ENCODE results near the gene CD86. TPM values are rescaled to one million over a fixed set of nuclear protein-coding genes. Genes with fewer than 3 reads are reported as not detected.

The CD86 gene
- polyA plus RNA-seq, 1 donor from 2014 or later, result not detected

GRCh38 chr3:122063908-122064307 lies 8.7 kb downstream of the CD86 start:
- Histone ChIP-seq H3K9me2 (ENCODE audit: insufficient read depth, low read length) (no peaks in the 10 kb centered on the region), H3K9ac (ENCODE audit: low read length) (no peak overlapping the region), H2AFZ (ENCODE audit: low read depth, low read length) (no peak overlapping the region), H3K9me3 (ENCODE audit: low read length) (no peaks in the 10 kb centered on the region), H3K27ac (ENCODE audit: low read length) (no peak overlapping the region), H3F3A (ENCODE audit: insufficient read depth, low read length, poor library complexity, severe bottlenecking) (no peaks in the 10 kb centered on the region), H3K79me2 (replicated peaks; ENCODE audit: insufficient read depth, low read length) (no peaks in the 10 kb centered on the region), H4K20me1 (ENCODE audit: insufficient read depth) (no peaks in the 10 kb centered on the region), H3K36me3 (ENCODE audit: insufficient read depth, low read length) (no peaks in the 10 kb centered on the region), H3K4me2 (ENCODE audit: low read length) (no peak overlapping the region), H3K4me3 (ENCODE audit: low read length) (no peak overlapping the region), H3K27me3 (ENCODE audit: insufficient read depth, low read depth, low read length) (no peaks in the 10 kb centered on the region)
- TF ChIP-seq EP300 (conservative IDR thresholded peaks at IDR 0.05; ENCODE audit: poor library complexity, severe bottlenecking) (no peak), EZH2 (IDR thresholded peaks at IDR 0.05; ENCODE audit: borderline replicate concordance, insufficient read depth, low read length, poor library complexity, severe bottlenecking) (no peak)

- Histone ChIP-seq H3F3A (ENCODE audit: insufficient read depth, low read length, poor library complexity, severe bottlenecking) (no peaks in the 10 kb centered on the region), H2AFZ (ENCODE audit: low read depth, low read length) (no peak overlapping the region), H3K27me3 (ENCODE audit: insufficient read depth, low read depth, low read length) (no peaks in the 10 kb centered on the region), H3K36me3 (ENCODE audit: insufficient read depth, low read length) (no peaks in the 10 kb centered on the region), H3K9me3 (ENCODE audit: low read length) (no peaks in the 10 kb centered on the region), H4K20me1 (ENCODE audit: insufficient read depth) (no peaks in the 10 kb centered on the region), H3K9me2 (ENCODE audit: insufficient read depth, low read length) (no peaks in the 10 kb centered on the region), H3K79me2 (replicated peaks; ENCODE audit: insufficient read depth, low read length) (no peaks in the 10 kb centered on the region), H3K4me3 (ENCODE audit: low read length) (no peak overlapping the region), H3K27ac (ENCODE audit: low read length) (peak overlapping the region; percentile 21), H3K4me2 (ENCODE audit: low read length) (no peak overlapping the region), H3K9ac (ENCODE audit: low read length) (no peak overlapping the region)
- TF ChIP-seq CTCF (IDR thresholded peaks at IDR 0.05; ENCODE audit: poor library complexity, severe bottlenecking), result no peak
- peak; percentile 14 for TF ChIP-seq EP300 (conservative IDR thresholded peaks at IDR 0.05; ENCODE audit: poor library complexity, severe bottlenecking)
Observed at GRCh38 chr3:122064326-122064725, 9.2 kb downstream of the CD86 start.

GRCh38 chr3:122066331-122067213 lies 11.4 kb downstream of the CD86 start:
- H3K9me2 ChIP-seq (ENCODE audit: insufficient read depth, low read length), result no peaks in the 10 kb centered on the region
- H3K27ac ChIP-seq (ENCODE audit: low read length), result no peak overlapping the region
- H3K36me3 ChIP-seq (ENCODE audit: insufficient read depth, low read length), result no peaks in the 10 kb centered on the region
- no peaks in the 10 kb centered on the region for H3K27me3 ChIP-seq (ENCODE audit: insufficient read depth, low read depth, low read length)
- H3K9ac ChIP-seq (ENCODE audit: low read length), result no peak overlapping the region
- no peaks in the 10 kb centered on the region for H3K79me2 ChIP-seq (replicated peaks; ENCODE audit: insufficient read depth, low read length)
- H3K4me3 ChIP-seq (ENCODE audit: low read length), result no peak overlapping the region
- H3K9me3 ChIP-seq (ENCODE audit: low read length), result no peaks in the 10 kb centered on the region
- no peak for TF ChIP-seq REST (IDR thresholded peaks at IDR 0.05; ENCODE audit: borderline replicate concordance)
- no peak for TF ChIP-seq SMC3 (conservative IDR thresholded peaks at IDR 0.05; ENCODE audit: poor library complexity)
- TF ChIP-seq EP300 (conservative IDR thresholded peaks at IDR 0.05; ENCODE audit: poor library complexity, severe bottlenecking), result no peak
- TF ChIP-seq CTCF (IDR thresholded peaks at IDR 0.05; ENCODE audit: poor library complexity, severe bottlenecking), result no peak
- no peak for TF ChIP-seq TAF1 (IDR thresholded peaks at IDR 0.05; ENCODE audit: low read depth)
- no peak for TF ChIP-seq RAD21 (conservative IDR thresholded peaks at IDR 0.05)
- TF ChIP-seq POLR2AphosphoS5 (IDR thresholded peaks at IDR 0.05), result no peak
- TF ChIP-seq EZH2 (IDR thresholded peaks at IDR 0.05; ENCODE audit: borderline replicate concordance, insufficient read depth, low read length, poor library complexity, severe bottlenecking), result no peak
- TF ChIP-seq MXI1 (conservative IDR thresholded peaks at IDR 0.05; ENCODE audit: poor library complexity, severe bottlenecking), result no peak
- no peak overlapping the region for H3K4me2 ChIP-seq (ENCODE audit: low read length)
- no peaks in the 10 kb centered on the region for H4K20me1 ChIP-seq (ENCODE audit: insufficient read depth)
- H2AFZ ChIP-seq (ENCODE audit: low read depth, low read length), result no peak overlapping the region
- H3F3A ChIP-seq (ENCODE audit: insufficient read depth, low read length, poor library complexity, severe bottlenecking), result no peaks in the 10 kb centered on the region

Data from neural cell (in vitro differentiated cells).